PFSK-1 (cell line): ENCODE measurements around the gene PCDHAC2.

Source experiments
- FOXP2 ChIP-seq: optimal IDR thresholded peaks from 2 replicates; pipeline ENCODE3; 2011; ENCODE audit warnings: borderline replicate concordance, control low read depth, inconsistent platforms; ENCODE audit not compliant: insufficient read depth; ENCODE audit errors: extremely low read length, extremely low read depth
- POLR2AphosphoS5 ChIP-seq: IDR thresholded peaks from 2 replicates; pipeline ENCODE4 v1.6.1; 2012; ENCODE audit warnings: low read depth, mild to moderate bottlenecking, control low read depth, low read length, moderate library complexity
- SIN3A ChIP-seq: IDR thresholded peaks from 2 replicates; pipeline ENCODE4 v1.6.1; 2012; ENCODE audit warnings: mild to moderate bottlenecking, low read length, moderate library complexity, borderline replicate concordance; ENCODE audit not compliant: insufficient read depth
- TAF1 ChIP-seq: IDR thresholded peaks from 2 replicates; pipeline ENCODE4 v1.6.1; 2012; ENCODE audit warnings: low read length, control low read depth, borderline replicate concordance; ENCODE audit not compliant: insufficient read depth
- TF ChIP-seq, protein P1 (sequence below), 2 experiments: IDR thresholded peaks; 2 replicates each; pipeline versions ENCODE4 v1.6.1 to v1.8.0; 2011 to 2012; ENCODE audit warnings: low read depth in 2 of 2, low read length in 2 of 2, control low read depth in 1 of 2, inconsistent platforms in 1 of 2, mild to moderate bottlenecking in 1 of 2, moderate library complexity in 1 of 2; ENCODE audit not compliant: insufficient read depth in 1 of 2

The PCDHAC2 gene

DNA sequence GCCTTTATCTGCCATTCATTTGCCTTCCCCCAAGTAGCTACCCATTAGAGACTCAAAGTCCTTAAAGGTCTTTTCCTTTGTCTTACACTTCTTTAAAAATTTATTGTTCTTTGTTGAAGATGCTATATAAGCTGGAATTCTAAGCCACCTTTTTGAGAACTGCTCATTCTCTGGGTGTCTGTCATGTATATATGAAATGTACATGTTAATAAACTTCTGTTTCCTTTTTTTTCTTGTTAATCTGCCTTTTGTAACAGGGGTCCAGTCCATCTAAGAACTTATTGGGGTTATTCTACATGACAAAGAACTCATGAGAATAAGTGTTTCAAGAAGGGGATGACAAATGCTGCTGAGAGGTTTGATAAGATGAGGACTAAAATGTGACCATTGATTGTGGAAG is 41.5 kb downstream of the PCDHAC2 start:
- TF ChIP-seq SIN3A: no peak
- no peak for TF ChIP-seq TAF1
- no peak for TF ChIP-seq POLR2AphosphoS5
- TF ChIP-seq, protein P1, sequence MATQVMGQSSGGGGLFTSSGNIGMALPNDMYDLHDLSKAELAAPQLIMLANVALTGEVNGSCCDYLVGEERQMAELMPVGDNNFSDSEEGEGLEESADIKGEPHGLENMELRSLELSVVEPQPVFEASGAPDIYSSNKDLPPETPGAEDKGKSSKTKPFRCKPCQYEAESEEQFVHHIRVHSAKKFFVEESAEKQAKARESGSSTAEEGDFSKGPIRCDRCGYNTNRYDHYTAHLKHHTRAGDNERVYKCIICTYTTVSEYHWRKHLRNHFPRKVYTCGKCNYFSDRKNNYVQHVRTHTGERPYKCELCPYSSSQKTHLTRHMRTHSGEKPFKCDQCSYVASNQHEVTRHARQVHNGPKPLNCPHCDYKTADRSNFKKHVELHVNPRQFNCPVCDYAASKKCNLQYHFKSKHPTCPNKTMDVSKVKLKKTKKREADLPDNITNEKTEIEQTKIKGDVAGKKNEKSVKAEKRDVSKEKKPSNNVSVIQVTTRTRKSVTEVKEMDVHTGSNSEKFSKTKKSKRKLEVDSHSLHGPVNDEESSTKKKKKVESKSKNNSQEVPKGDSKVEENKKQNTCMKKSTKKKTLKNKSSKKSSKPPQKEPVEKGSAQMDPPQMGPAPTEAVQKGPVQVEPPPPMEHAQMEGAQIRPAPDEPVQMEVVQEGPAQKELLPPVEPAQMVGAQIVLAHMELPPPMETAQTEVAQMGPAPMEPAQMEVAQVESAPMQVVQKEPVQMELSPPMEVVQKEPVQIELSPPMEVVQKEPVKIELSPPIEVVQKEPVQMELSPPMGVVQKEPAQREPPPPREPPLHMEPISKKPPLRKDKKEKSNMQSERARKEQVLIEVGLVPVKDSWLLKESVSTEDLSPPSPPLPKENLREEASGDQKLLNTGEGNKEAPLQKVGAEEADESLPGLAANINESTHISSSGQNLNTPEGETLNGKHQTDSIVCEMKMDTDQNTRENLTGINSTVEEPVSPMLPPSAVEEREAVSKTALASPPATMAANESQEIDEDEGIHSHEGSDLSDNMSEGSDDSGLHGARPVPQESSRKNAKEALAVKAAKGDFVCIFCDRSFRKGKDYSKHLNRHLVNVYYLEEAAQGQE (IDR thresholded peaks at IDR 0.05; ENCODE audit: insufficient read depth in 1 of 2, low read depth in 2 of 2, low read length in 2 of 2): no peak
- TF ChIP-seq FOXP2: no peak

DNA sequence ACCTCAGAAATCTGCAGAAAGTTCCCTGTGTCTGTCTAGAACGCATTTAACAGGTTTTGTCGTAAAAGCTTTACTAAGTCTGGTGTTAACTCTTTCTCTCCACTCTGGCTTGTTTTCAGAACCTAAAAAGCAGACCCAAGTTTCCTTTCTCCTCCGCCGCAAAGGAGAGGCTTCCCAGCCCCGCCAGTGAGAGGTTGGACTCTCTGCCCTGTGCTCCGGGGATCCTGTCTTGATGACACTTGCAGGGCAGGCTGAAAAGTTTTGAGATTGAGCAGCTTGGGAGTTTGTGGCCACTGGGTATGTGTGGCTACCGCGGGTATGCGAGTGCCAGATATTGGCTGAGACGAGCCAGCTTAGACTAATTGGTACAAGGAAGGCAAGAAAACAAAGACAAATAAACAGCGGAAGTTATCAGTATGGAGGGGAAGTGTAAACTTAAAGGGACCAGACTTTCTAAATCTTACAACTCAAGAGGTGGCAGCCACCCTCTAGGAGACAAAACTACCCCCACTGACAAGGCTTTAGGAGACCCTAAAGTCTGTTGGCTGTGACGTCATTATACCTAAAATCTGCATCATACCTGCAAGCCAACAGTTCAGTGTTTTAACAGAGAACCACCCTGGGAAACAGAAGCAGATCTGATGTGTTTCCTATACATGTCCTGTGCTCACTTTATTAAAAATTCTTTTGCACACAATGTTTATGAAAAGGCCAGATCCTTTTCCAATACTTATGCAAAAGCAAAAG is 43.9 kb downstream of the PCDHAC2 start:
- no peak for TF ChIP-seq POLR2AphosphoS5
- TF ChIP-seq FOXP2: no peak
- no peak for TF ChIP-seq SIN3A
- no peak for TF ChIP-seq TAF1
- TF ChIP-seq, protein P1 (IDR thresholded peaks at IDR 0.05; ENCODE audit: insufficient read depth in 1 of 2, low read depth in 2 of 2, low read length in 2 of 2): no peak

DNA sequence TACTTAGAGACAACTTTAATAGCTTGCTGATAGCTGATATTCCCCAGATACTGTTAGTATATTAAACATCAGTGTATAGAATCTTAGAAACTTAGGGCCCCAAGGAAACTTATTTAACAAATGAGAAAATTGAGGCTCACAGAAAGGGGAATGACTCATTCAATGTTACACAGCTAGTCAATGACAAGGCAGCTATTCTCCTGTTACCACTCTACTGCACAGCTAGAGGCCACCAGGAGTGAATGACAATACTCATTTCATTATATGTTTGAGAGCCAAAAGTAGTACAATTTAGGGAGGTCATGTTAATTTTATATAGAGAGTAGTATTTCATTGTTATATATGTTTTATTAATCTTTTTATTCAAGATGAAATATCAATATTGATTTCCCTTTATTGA is 51.7 kb downstream of the PCDHAC2 start:
- TF ChIP-seq, protein P1 (IDR thresholded peaks at IDR 0.05; ENCODE audit: insufficient read depth in 1 of 2, low read depth in 2 of 2, low read length in 2 of 2): no peak
- TF ChIP-seq TAF1 (no peak), SIN3A (no peak), POLR2AphosphoS5 (no peak), FOXP2 (no peak)
